ENCODE data around the gene FGF1.

DNA sequence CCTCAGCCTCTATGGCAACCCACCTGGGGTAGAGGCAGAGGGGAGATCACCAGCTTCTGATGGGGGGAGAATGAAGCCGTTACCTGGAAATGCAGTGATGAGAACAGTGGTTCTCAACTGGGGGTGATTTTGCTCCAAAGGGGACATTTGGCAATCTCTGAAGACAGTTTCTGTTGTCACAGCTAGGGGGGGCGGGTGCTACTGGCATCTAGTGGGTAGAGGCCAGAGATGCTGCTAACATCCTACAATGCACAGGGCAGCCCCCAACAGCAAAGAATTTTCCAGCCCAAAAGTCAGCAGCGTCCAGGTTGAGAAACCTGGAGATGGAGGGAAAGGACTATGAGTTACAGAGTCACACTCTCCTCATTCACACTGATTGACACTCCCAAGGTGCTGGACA lies 84.5 kb downstream of the FGF1 start:
- TF ChIP-seq EP300 (IDR thresholded peaks at IDR 0.05): no peak
- TF ChIP-seq, protein P1, sequence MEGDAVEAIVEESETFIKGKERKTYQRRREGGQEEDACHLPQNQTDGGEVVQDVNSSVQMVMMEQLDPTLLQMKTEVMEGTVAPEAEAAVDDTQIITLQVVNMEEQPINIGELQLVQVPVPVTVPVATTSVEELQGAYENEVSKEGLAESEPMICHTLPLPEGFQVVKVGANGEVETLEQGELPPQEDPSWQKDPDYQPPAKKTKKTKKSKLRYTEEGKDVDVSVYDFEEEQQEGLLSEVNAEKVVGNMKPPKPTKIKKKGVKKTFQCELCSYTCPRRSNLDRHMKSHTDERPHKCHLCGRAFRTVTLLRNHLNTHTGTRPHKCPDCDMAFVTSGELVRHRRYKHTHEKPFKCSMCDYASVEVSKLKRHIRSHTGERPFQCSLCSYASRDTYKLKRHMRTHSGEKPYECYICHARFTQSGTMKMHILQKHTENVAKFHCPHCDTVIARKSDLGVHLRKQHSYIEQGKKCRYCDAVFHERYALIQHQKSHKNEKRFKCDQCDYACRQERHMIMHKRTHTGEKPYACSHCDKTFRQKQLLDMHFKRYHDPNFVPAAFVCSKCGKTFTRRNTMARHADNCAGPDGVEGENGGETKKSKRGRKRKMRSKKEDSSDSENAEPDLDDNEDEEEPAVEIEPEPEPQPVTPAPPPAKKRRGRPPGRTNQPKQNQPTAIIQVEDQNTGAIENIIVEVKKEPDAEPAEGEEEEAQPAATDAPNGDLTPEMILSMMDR (IDR thresholded peaks at IDR 0.05): no peak

Data from stomach (tissue), 4 donors.